NB4 (cell line): Measurements from ENCODE around the gene CTNNA3.

Source experiments
- CTCF ChIP-seq: IDR thresholded peaks from one replicate; pipeline ENCODE4 v1.5.1; 2012; ENCODE audit warnings: low read depth, low read length
- MYC ChIP-seq: IDR thresholded peaks from 2 replicates; pipeline ENCODE4 v1.6.1; 2011; ENCODE audit warnings: low read depth, low read length
- POLR2A ChIP-seq: IDR thresholded peaks from 2 replicates; pipeline ENCODE4 v1.6.1; 2011; ENCODE audit warnings: mild to moderate bottlenecking; ENCODE audit not compliant: insufficient read length; ENCODE audit errors: extremely low read depth
- TF ChIP-seq, protein P1 (sequence below): IDR thresholded peaks from 2 replicates; pipeline ENCODE4 v1.6.1; 2011; ENCODE audit warnings: low read depth, low read length

DNA sequence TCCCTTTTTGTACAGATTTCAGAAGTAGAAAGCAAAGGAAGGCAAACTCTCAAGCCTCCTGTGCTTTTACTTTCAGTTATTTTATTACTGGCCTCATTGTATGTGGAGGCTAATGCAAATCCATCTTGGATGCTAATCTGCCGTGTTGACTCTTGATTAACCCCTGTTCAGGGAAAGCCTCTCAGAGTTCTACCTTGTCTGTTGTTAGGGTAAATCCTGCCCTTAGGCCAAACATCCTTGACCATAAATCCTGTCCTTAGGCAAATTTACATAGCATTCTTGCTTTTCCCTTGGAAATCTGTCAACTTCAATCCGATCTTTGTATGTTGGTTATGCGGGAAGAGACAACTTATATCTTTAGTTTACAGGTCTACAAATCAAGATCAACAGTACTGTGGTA, 1480.1 kb downstream of the CTNNA3 start:
- TF ChIP-seq CTCF = no peak
- no peak for TF ChIP-seq MYC
- TF ChIP-seq POLR2A = no peak
- TF ChIP-seq, protein P1, sequence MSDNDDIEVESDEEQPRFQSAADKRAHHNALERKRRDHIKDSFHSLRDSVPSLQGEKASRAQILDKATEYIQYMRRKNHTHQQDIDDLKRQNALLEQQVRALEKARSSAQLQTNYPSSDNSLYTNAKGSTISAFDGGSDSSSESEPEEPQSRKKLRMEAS = no peak
